Measurements from ENCODE around the gene P3H1.
"Not testable (repeated sequence)": the region's sequence is repeated elsewhere in the genome, so short reads cannot be mapped to it uniquely, and the experiment has no call there.

Gene P3H1

DNA sequence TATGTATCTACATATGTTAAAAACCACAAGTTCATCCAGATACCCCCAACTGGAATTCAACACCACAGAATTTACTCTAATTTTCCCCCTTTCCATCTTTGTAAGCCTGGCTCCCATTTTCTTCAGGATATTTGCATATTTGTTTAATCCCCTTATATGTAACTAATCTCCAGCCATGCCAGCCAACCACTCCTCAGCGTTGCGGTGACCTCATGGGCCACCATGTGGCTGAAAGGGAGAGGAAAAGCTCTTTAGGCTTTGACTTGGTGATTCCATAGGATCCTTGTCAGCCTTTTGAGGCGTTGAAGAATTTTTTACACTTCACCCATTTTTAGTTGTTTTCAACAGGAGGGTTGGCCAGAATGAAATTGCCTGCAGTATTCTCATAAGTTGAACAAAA lies 36.8 kb downstream of the P3H1 start:
- DNase-seq = no peak

DNA sequence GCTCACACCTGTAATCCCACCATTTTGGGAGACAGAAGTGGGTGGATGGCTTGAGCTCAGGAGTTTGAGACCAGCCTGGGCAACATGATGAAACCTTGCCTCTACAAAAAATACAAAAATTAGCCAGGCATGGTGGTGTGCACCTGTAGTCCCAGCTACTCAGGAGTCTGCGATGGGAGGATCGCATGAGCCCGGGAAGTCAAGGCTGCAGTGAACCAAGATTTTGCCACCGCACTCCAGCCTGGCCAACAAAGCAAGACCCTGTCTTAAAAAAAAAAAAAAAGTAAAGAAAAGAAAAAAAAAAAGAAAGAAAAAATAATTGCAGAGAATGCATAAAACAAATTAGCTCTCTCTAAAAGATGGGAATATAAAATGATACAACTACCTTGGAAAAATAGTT lies 41.0 kb downstream of the P3H1 start:
- DNase-seq = not testable (repeated sequence)

DNA sequence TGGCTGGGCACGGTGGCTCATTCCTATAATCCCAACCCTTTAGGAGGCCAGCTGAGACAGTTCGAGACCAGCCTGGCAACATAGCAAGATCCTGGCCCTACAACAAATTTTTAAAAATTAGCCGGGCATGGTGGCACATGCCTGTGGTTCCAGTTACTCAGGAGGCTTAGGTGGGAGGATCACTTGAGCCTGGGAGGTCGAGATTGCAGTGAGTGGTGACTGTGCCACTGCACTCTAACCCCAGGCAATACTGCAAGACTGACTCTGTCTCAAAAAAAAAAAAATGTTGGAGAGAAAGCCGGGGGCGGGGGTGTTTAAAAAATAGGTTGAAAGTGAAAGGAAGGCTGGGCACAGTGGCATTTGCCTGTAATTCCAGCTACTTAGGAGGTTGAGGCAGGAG lies 43.3 kb downstream of the P3H1 start:
- DNase-seq = no peak

DNA sequence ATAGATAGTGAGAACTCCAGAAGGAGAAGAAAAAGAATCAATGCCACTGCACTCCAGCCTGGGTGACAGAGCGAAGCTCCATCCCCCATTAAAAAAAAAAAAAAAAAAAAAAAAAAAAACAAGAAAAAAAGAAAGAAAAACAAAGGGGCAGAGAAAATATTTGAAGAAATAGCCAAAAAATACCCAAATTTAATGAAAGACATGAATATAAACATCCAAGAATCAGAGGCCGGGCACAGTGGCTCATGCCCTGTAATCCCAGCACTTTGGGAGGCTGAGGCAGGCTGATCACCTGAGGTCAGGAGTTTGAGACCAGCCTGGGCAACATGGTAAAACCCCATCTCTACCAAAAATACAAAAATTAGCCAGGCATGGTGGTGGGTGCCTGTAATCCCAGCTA lies 44.4 kb downstream of the P3H1 start:
- not testable (repeated sequence) for DNase-seq

DNA sequence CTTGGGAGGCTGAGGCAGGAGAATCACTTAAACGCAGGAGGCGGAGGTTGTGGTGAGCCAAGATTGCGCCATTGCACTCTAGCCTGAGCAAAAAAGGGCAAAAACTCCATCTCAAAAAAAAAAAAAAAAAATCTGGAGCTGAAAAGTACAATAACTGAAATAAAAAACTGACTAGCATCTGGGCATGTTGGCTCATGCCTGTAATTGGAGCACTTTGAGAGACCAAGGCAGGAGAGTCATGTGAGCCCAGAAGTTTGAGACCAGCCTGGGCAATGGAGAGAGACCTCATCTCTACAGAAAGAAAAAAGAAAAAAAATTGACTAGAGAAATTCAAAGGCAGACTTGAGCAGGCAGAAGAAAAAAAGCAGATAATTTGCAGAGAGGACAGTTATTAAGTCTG lies 44.9 kb downstream of the P3H1 start:
- no peak for DNase-seq

DNA sequence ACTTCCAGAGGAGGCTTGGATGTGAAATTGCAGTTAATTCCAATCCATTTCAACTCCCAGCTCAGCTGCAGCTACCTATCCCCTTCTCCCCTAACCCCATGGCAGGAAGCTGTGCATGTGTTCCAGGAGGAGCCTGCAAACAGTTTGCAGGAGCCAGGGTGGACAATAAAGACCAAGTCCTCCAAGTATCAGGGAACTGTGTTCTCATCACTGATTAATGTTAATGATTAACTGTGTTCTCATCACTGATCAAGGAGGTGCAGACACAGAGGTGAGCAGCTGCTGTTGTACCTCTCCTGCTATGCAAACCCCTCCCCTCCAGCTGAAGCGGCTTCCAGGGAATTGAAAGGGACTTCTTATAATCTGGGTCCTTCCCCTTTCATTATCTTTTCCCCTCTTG lies 46.0 kb downstream of the P3H1 start:
- DNase-seq = no peak

DNA sequence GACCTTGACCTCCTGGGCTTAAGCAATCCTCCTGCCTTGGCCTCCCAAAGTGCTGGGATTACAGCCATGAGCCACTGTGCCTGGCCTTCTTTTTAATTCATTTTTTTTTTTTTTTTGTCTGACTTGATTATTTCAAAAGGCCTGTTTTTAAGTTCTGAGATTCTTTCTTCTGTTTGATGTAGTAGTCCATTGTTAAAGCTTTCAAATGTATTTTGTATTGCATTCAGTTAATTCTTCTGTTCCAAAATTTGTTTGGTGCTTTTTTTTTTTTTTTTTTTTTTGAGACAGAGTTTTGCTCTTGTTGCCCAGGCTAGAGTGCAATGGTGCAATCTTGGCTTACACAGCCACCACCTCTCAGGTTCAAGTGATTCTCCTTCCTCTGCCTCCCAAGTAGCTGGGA lies 52.4 kb downstream of the P3H1 start:
- DNase-seq = not testable (repeated sequence)

DNA sequence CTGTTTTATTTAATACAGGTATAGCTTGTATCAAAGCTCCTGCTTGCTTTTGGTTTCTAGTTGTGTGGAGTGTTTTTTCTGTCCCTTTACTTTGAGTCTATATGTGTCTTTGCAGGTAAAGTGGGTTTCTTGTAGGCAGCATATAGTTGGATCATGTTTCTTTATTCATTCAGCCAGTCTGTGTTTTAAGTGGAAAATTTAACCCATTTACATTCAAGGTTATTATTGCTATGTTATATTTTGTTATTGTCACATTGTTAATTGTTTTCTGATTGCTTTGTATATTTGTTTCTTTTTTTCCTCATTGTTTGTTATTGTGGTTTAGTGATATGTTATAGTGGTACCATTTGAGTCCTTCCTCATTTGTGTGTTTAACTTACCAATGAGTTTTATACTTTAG lies 53.5 kb downstream of the P3H1 start:
- no peak for DNase-seq

DNA sequence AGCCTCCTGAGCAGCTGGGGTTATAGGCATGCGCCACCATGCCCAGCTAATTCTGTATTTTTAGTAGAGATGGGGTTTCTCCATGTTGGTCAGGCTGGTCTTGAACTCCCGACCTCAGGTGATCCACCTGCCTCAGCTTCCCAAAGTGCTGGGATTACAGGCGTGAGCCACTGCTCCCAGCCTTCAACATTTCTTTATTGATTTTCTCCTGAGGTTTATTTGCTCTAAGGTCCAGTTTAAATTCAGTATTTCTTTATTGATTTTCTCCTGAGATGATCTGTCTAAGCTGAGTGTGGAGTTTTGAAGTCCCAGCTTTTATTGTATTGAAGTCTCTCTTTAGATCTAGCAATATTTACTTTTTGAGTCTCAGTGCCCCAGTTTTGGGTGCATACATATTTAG lies 54.0 kb downstream of the P3H1 start:
- DNase-seq = not testable (repeated sequence)

DNA sequence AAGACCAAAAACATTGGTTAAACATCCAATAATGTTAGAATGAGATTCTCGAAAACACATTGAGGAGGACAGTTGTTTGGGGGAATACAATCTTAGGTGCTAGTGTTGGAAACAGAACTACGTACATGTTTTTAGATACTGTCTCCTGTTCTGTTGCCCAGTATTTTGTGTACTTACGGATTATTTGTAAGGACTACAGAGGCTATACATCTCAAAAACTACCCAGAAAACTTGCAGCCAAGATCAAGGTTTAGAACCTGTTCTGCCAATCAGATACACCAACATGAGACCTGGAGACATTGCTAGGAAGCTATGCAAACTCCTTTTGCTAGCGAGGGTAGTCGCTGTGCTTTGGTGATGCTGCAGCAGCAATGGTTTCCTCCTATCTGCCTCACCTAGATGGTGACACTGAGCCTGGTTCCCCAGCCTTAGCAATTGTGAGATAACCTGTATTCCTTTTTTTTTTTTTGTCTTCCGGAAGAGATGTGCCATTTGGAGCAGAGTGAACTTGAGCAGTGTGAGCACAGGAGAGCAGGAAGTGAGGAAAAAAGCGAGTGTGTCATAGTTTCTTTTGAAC lies 62.9 kb downstream of the P3H1 start:
- no peak for DNase-seq

DNA sequence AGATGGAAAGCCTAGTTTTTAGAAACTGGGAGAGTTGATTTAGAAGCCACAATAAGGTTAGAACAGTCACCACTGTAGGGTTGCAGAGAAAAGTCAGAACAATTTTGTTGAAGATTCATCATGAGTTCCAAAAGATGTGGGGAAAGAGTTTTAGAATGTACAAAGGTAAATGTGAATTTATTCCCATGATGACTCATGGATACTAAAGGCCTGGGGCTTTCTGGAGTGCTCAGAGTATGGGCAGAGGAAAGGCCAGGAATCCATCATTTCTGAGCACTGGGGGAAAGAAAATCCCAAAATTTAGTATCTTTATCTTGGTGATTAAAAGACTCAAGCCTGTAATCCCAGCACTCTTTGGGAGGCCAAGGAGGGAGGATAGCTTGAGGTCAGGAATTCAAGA lies 66.8 kb downstream of the P3H1 start:
- no peak for DNase-seq

DNA sequence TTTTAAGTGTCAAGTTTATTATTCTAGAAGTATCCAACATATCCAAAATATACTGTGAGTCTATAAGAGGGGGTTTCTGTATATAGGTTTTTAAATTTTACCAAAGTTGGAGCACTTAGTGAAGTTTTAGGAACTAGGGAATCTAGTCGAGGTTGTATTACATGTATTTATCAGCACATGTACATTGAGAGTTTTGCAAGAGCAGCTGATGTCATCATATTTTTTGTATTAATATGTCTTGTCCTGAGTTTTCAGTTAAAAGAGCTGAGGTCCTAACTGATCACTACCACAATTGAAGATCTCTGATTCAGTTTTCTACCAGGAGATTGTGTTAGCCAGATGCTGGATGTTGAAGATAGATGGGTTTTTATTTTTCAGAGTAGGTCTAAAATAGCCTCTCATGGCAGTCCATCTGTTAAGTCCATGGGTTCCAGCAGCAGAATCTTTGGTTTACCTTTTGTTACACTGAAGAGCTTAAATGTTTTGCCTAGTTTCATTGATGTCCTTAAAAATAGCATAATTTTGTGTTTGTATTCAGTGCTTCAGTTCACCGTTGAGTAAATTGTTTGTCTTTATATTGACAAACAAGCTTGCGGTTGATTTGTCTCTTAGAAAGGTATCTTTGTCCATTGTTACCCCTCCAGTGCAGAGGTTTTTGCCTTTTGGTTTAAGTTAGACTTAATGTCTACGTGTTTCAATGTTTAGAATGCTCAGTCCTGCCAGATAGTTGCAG lies 68.6 kb downstream of the P3H1 start:
- no peak for DNase-seq
